CD4-positive, alpha-beta T cell (primary cell): ENCODE data around the gene NXPE2. TPM values are rescaled to one million over a fixed set of nuclear protein-coding genes. Genes with fewer than 3 reads are reported as not detected.
A peak's percentile ranks its signal among the peaks of the same experiment; 100 is the strongest.

ENCODE experiments used
- ATAC-seq: fragments of 200-7000 bp; cut with Tn5 transposase; one replicate; pipeline ENCODE4 v1.10.0; 2022; ENCODE audit warnings: mild to moderate bottlenecking; ENCODE audit not compliant: poor library complexity
- CTCF ChIA-PET: fragments of 350-600 bp; sonication (Branson Sonifier 250); formaldehyde crosslinking; loops from one replicate; lab custom pipeline; 2021; ENCODE audit warnings: antibody characterized with exemption, inconsistent platforms; lab: Charles Lee
- POLR2A ChIA-PET: fragments of 350-600 bp; sonication (Branson Sonifier 250); formaldehyde crosslinking; loops from one replicate; lab custom pipeline; 2021; ENCODE audit warnings: antibody characterized with exemption, inconsistent platforms; lab: Charles Lee
- DNase-seq, 14 experiments: peaks; one replicate each; pipeline ENCODE4 v3.0.0-alpha.2; 2013 to 2020; ENCODE audit warnings: mixed read lengths in 2 of 14
- H3K27ac ChIP-seq, 2 donors: one replicate each; pipeline versions ENCODE4 v1.5.1 to v1.7.0; 2013; ENCODE audit warnings: low read length in 2 of 2, low read depth in 1 of 2, mild to moderate bottlenecking in 1 of 2
- H3K27me3 ChIP-seq, 2 experiments: 1 replicate in 1 of 2; 2 replicates in 1 of 2; pipeline versions ENCODE4 v1.6.1 to v1.7.0; 2013; ENCODE audit warnings: low read length in 2 of 2, control low read depth in 1 of 2, mild to moderate bottlenecking in 1 of 2, moderate library complexity in 1 of 2; ENCODE audit not compliant: insufficient read depth in 2 of 2, control insufficient read depth in 1 of 2
- H3K36me3 ChIP-seq: one replicate; pipeline ENCODE4 v1.6.1; 2013; ENCODE audit warnings: low read length, control low read depth; ENCODE audit not compliant: insufficient read depth
- H3K4me1 ChIP-seq: one replicate; pipeline ENCODE4 v1.6.1; 2013; ENCODE audit warnings: low read length, control low read depth; ENCODE audit not compliant: insufficient read depth
- H3K4me3 ChIP-seq: one replicate; pipeline ENCODE4 v1.5.1; 2013; ENCODE audit warnings: mild to moderate bottlenecking, low read length, moderate library complexity
- H3K9me3 ChIP-seq, 2 experiments: 1 replicate in 1 of 2; 2 replicates in 1 of 2; pipeline versions ENCODE4 v1.6.1 to v1.7.0; 2013; ENCODE audit warnings: low read length in 2 of 2, mild to moderate bottlenecking in 2 of 2, control low read depth in 1 of 2, moderate library complexity in 1 of 2; ENCODE audit not compliant: control insufficient read depth in 1 of 2, insufficient read depth in 1 of 2
- H3K27ac Mint-ChIP-seq: one replicate; pipeline ENCODE4 v1.8.0; 2020; ENCODE audit warnings: mixed read lengths
- H3K27me3 Mint-ChIP-seq: one replicate; pipeline ENCODE4 v1.8.0; 2021; ENCODE audit warnings: mixed read lengths
- H3K36me3 Mint-ChIP-seq: one replicate; pipeline ENCODE4 v1.8.0; 2021; ENCODE audit warnings: low read depth, mixed read lengths
- H3K4me1 Mint-ChIP-seq: one replicate; pipeline ENCODE4 v1.8.0; 2021; ENCODE audit warnings: low read depth, mixed read lengths
- H3K4me3 Mint-ChIP-seq: one replicate; pipeline ENCODE4 v1.8.0; 2020; ENCODE audit warnings: mild to moderate bottlenecking, mixed read lengths
- H3K9me3 Mint-ChIP-seq: one replicate; pipeline ENCODE4 v1.8.0; 2020; ENCODE audit warnings: mixed read lengths
- CTCF ChIP-seq: fragments of 200-600 bp; IDR thresholded peaks from one replicate; pipeline ENCODE4 v1.8.0; 2022; ENCODE audit warnings: antibody characterized with exemption, mild to moderate bottlenecking
- intact Hi-C, 2 experiments: fragments of 100-400 bp; cut with DNase I in 1 of 2; cut with micrococcal nuclease in 1 of 2; formaldehyde crosslinking; loops; one replicate each; pipeline versions ENCODE4 v1.15.1 to v1.9.0; 2023 to 2025; cut with DNase I, micrococcal nuclease
- total RNA-seq, 174 experiments: library from RNA in 2 of 174; stranded (reverse) in 2 of 174; gene quantifications; one replicate each; pipeline ENCODE4 v1.2.3 and lab custom pipeline; 2021 to 2026

Gene NXPE2
- total RNA-seq, 2 experiments from 2014 or later, result not detected

GRCh38 chr11:114725623-114726022 lies 47.3 kb downstream of the NXPE2 start:
- ChIA-PET POLR2A (interaction anchor here (0.5 kb wide), 1 partner anchor 248 kb away, joined by 4 read pairs; no protein-coding TSS in a partner anchor), CTCF (no interaction called here)
- ATAC-seq, result no peak

GRCh38 chr11:114736806-114737205 lies 58.5 kb downstream of the NXPE2 start:
- ChIA-PET POLR2A (no interaction called here), CTCF (no interaction called here)
- H3K9me3 ChIP-seq, result no peaks in the 10 kb centered on the region
- Mint-ChIP-seq H3K27ac (no peak overlapping the region), H3K4me3 (no peak overlapping the region), H3K27me3 (peaks cover 19% of the 10 kb centered on the region), H3K4me1 (no peaks in the 10 kb centered on the region), H3K36me3 (no peaks in the 10 kb centered on the region), H3K9me3 (peaks cover 6% of the 10 kb centered on the region)
- H3K4me1 ChIP-seq, result no peaks in the 10 kb centered on the region
- H3K36me3 ChIP-seq, result no peaks in the 10 kb centered on the region
- ATAC-seq, result no peak
- intact Hi-C loops, result no loop called here
- no peak overlapping the region for H3K4me3 ChIP-seq
- H3K27ac ChIP-seq, result no peak overlapping the region
- no peaks in the 10 kb centered on the region for H3K27me3 ChIP-seq
- DNase-seq, result no peak
- TF ChIP-seq CTCF, result no peak

More at GRCh38 chr11:114725623-114726022, 47.3 kb downstream of the NXPE2 start:
- H3K36me3 Mint-ChIP-seq, result no peaks in the 10 kb centered on the region
- no peak overlapping the region for H3K4me3 Mint-ChIP-seq
- no peaks in the 10 kb centered on the region for H3K9me3 ChIP-seq
- H3K27ac ChIP-seq, result no peak overlapping the region
- H3K27ac Mint-ChIP-seq, result no peak overlapping the region
- DNase-seq, result no peak
- no peaks in the 10 kb centered on the region for H3K27me3 Mint-ChIP-seq
- no peaks in the 10 kb centered on the region for H3K36me3 ChIP-seq
- no peaks in the 10 kb centered on the region for H3K4me1 Mint-ChIP-seq
- no peaks in the 10 kb centered on the region for H3K27me3 ChIP-seq
- H3K9me3 Mint-ChIP-seq, result peaks cover 2% of the 10 kb centered on the region
- H3K4me3 ChIP-seq, result no peak overlapping the region
- no peak for TF ChIP-seq CTCF
- intact Hi-C loops, result no loop called here
- no peaks in the 10 kb centered on the region for H3K4me1 ChIP-seq

GRCh38 chr11:114738954-114739353 lies 60.6 kb downstream of the NXPE2 start:
- Mint-ChIP-seq H3K27ac (no peak overlapping the region), H3K27me3 (peaks cover 13% of the 10 kb centered on the region)
- CTCF ChIA-PET, result interaction anchor here (0.7 kb wide), 1 partner anchor 1953 kb away, joined by 3 read pairs; no protein-coding TSS in a partner anchor

More at GRCh38 chr11:114738954-114739353, 60.6 kb downstream of the NXPE2 start:
- H3K36me3 Mint-ChIP-seq, result no peaks in the 10 kb centered on the region
- H3K4me1 ChIP-seq, result no peaks in the 10 kb centered on the region
- intact Hi-C loops, result no loop called here
- no peak for ATAC-seq
- no peaks in the 10 kb centered on the region for H3K27me3 ChIP-seq
- DNase-seq, result peak in 6 of 14 experiments; percentile 4 to 44 (median 24)
- peak; percentile 16 for TF ChIP-seq CTCF
- no peak overlapping the region for H3K4me3 ChIP-seq
- H3K27ac ChIP-seq, result no peak overlapping the region
- no peaks in the 10 kb centered on the region for H3K4me1 Mint-ChIP-seq
- POLR2A ChIA-PET, result no interaction called here
- no peaks in the 10 kb centered on the region for H3K9me3 ChIP-seq
- no peaks in the 10 kb centered on the region for H3K36me3 ChIP-seq
- no peak overlapping the region for H3K4me3 Mint-ChIP-seq
- H3K9me3 Mint-ChIP-seq, result peaks cover 6% of the 10 kb centered on the region
